ENCODE data around the gene OCA2.

Gene OCA2

DNA sequence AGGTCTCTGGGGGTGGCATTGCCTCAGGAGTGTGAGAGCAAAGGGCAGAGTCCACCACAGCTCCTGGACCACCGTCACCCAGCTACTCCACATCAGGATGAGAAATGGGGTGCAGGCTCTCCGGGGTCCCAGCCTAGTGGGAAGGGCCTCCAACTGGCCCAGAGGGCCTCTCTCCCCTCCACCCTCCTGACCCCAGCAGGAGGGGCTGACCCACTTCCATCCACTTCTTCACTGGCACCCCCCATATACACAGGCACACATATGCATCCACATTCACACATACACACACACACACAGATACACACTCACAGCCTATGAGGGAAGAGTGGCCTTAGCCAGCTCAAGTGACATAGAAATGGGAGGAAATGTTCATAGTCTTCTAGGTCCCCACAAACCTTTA lies 286.0 kb downstream of the OCA2 start:
- Histone ChIP-seq H3K4me1 (ENCODE audit: control insufficient read depth in 1 of 2, insufficient read depth in 2 of 2, low read length in 2 of 2) (no peaks in the 10 kb centered on the region), H3K27ac (ENCODE audit: low read length) (no peak overlapping the region), H3K9me3 (ENCODE audit: control insufficient read depth in 1 of 2, low read length in 2 of 2) (peaks cover 8 to 9% of the 10 kb centered on the region in 2 donors), H3K36me3 (ENCODE audit: control insufficient read depth in 1 of 2, insufficient read depth in 2 of 2, low read length in 2 of 2) (no peaks in the 10 kb centered on the region), H3K27me3 (ENCODE audit: low read depth, low read length) (no peaks in the 10 kb centered on the region), H3K4me3 (ENCODE audit: low read depth in 1 of 2, low read length in 2 of 2) (no peak overlapping the region)

DNA sequence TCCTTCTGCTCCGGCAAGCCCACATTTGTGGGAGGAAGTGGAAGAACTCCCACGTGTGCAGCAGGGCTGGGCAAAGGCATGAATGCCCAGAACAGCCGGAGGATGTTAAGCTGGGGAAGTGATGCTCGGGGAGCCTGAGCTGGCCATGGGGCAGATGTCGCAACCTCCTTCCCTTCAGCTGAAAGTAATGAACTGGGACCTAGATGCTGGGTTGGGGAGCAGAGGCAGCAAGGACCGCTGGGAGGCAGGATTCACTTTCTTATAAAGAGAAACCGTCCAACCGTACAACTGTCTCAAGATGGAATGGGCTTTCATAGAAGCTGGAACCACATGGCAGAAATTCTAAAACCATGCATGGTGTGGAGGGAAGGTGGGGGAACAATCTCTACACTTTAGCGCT lies 290.9 kb downstream of the OCA2 start:
- Histone ChIP-seq H3K4me1 (ENCODE audit: control insufficient read depth in 1 of 2, insufficient read depth in 2 of 2, low read length in 2 of 2) (no peaks in the 10 kb centered on the region), H3K27ac (ENCODE audit: low read length) (no peak overlapping the region), H3K4me3 (ENCODE audit: low read depth in 1 of 2, low read length in 2 of 2) (no peak overlapping the region), H3K27me3 (ENCODE audit: low read depth, low read length) (no peaks in the 10 kb centered on the region), H3K9me3 (ENCODE audit: control insufficient read depth in 1 of 2, low read length in 2 of 2) (peaks cover 0 to 4% of the 10 kb centered on the region in 2 donors), H3K36me3 (ENCODE audit: control insufficient read depth in 1 of 2, insufficient read depth in 2 of 2, low read length in 2 of 2) (no peaks in the 10 kb centered on the region)

DNA sequence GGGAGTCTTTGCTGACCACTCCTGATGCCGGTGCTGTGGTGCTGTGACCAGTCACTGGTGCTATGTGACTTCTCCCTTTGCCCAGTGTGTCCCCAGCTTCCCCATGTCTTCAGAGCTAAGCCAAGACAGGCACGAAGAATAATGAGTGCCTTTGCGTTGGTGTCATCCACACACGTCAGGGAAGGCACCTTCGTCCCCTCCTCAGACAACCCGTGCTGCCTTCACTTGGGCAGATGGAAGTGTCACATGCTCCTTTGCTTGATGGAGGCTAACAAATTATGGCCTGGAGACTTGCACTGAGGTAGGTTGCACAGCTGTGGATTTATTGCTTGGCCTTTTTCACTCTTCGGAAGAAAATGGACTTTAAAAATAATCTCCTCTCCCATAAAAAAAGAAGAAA lies 291.8 kb downstream of the OCA2 start:
- Histone ChIP-seq H3K9me3 (ENCODE audit: control insufficient read depth in 1 of 2, low read length in 2 of 2) (peaks cover 0 to 4% of the 10 kb centered on the region in 2 donors), H3K4me1 (ENCODE audit: control insufficient read depth in 1 of 2, insufficient read depth in 2 of 2, low read length in 2 of 2) (no peaks in the 10 kb centered on the region), H3K27ac (ENCODE audit: low read length) (no peak overlapping the region), H3K27me3 (ENCODE audit: low read depth, low read length) (no peaks in the 10 kb centered on the region), H3K4me3 (ENCODE audit: low read depth in 1 of 2, low read length in 2 of 2) (no peak overlapping the region), H3K36me3 (ENCODE audit: control insufficient read depth in 1 of 2, insufficient read depth in 2 of 2, low read length in 2 of 2) (no peaks in the 10 kb centered on the region)

DNA sequence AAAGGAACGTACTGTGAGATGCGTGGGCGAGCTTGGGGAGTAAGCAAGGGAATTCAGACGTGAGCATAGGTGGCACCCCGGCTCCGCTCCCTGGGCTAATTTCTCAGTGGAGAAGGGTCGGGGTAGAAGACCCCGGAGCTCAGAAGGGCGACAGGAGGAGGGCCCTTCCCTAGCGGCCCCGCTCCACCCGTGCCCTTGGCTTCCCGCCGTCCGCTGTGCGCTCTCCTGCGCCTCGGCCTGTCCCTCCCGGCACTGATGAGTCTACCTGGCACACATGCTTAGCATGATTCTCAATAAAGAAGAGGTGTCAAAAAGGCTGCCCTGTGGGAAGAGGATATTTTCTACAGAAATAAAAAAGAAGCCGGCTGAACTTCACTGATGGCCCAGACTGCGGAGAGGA lies 292.7 kb downstream of the OCA2 start:
- no peaks in the 10 kb centered on the region for H3K36me3 ChIP-seq (ENCODE audit: control insufficient read depth in 1 of 2, insufficient read depth in 2 of 2, low read length in 2 of 2)
- H3K4me3 ChIP-seq (ENCODE audit: low read depth in 1 of 2, low read length in 2 of 2): no peak overlapping the region
- no peaks in the 10 kb centered on the region for H3K27me3 ChIP-seq (ENCODE audit: low read depth, low read length)
- H3K9me3 ChIP-seq (ENCODE audit: control insufficient read depth in 1 of 2, low read length in 2 of 2): peaks cover 0 to 4% of the 10 kb centered on the region in 2 donors
- no peak overlapping the region for H3K27ac ChIP-seq (ENCODE audit: low read length)
- H3K4me1 ChIP-seq (ENCODE audit: control insufficient read depth in 1 of 2, insufficient read depth in 2 of 2, low read length in 2 of 2): no peaks in the 10 kb centered on the region

DNA sequence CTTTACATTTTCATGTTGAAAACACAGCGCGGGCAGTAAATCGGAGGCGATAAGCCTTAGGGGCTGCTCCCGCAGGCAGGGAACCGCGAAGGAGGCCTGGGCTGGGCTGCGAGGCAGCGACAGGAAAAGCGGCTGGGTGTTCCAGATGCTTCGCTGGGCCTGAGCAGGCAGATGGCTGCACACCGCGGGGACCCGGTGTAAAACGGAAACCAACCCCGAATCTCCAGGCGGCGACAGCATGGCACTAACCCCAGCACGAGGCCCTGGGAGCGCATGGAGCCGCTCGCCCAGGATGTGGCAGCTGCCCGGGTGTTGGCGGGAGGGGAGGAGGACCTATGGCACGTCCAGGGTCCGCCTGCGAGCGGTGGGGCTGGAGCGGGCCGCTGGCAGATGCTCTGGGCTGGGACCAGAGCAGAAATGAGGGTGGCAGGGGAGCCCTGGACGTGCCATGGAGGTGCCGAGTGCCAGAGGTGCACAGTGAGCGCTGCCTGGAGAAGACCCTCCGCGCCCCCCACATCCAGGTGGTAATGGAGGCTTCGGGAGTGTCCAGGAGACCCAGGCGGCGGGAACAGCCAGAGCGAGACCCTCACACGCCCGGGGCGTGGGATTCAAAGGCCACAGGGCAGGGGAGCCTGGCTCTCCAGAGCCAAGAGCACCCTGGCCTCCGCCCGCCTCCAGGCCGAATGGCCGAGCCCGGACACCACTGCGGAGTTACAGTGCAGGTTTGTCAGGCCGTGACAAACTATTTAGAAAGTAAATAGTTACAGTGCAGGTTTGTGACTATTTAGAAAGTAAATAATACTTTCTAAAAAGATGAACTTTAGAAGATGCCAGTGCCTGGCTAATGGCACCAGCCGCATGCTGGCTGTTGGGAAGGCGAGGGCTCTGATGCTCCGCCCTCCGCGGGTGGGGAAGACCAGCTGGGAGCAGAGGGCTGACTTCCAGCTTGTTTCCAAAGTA lies 293.6 kb downstream of the OCA2 start:
- Histone ChIP-seq H3K9me3 (ENCODE audit: control insufficient read depth in 1 of 2, low read length in 2 of 2) (peaks cover 0 to 4% of the 10 kb centered on the region in 2 donors), H3K36me3 (ENCODE audit: control insufficient read depth in 1 of 2, insufficient read depth in 2 of 2, low read length in 2 of 2) (no peaks in the 10 kb centered on the region), H3K4me3 (ENCODE audit: low read depth in 1 of 2, low read length in 2 of 2) (no peak overlapping the region), H3K4me1 (ENCODE audit: control insufficient read depth in 1 of 2, insufficient read depth in 2 of 2, low read length in 2 of 2) (no peaks in the 10 kb centered on the region), H3K27me3 (ENCODE audit: low read depth, low read length) (no peaks in the 10 kb centered on the region), H3K27ac (ENCODE audit: low read length) (no peak overlapping the region)

DNA sequence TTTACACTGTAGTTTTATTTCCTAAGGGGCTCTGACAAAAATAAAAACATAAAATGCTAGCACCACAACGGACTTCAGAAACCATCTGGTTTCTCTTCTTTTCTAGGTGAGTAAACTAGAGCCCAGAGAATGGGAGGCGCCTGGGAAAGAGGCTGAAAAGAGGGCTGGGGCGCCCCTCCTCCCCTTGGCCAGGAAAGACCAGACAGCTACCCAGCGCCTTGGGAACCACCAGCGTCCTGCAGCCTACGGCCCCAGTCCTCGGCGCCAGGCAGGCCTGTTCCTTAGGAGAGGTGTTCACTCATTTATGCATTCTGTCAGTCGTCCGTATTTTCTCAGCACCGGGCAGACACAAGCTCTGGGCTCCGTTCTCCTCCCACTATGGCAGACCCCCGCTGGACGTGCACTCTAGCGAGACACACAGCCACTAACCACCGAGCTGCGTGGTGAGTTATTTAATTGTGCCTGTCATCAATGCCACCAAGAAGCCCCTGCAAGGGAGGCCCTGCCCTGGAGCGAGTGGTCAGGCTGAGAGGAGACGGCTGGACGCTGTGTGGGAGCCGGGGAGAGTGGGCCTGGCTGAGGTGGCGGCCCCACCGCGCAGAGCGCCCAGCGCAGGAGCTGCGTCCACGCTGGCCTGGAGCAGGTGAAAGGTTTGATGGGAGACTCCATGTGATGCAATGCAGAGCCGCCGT lies 294.4 kb downstream of the OCA2 start:
- Histone ChIP-seq H3K4me1 (ENCODE audit: control insufficient read depth in 1 of 2, insufficient read depth in 2 of 2, low read length in 2 of 2) (no peaks in the 10 kb centered on the region), H3K9me3 (ENCODE audit: control insufficient read depth in 1 of 2, low read length in 2 of 2) (peaks cover 0 to 4% of the 10 kb centered on the region in 2 donors), H3K27ac (ENCODE audit: low read length) (no peak overlapping the region), H3K27me3 (ENCODE audit: low read depth, low read length) (no peaks in the 10 kb centered on the region), H3K4me3 (ENCODE audit: low read depth in 1 of 2, low read length in 2 of 2) (no peak overlapping the region), H3K36me3 (ENCODE audit: control insufficient read depth in 1 of 2, insufficient read depth in 2 of 2, low read length in 2 of 2) (no peaks in the 10 kb centered on the region)

DNA sequence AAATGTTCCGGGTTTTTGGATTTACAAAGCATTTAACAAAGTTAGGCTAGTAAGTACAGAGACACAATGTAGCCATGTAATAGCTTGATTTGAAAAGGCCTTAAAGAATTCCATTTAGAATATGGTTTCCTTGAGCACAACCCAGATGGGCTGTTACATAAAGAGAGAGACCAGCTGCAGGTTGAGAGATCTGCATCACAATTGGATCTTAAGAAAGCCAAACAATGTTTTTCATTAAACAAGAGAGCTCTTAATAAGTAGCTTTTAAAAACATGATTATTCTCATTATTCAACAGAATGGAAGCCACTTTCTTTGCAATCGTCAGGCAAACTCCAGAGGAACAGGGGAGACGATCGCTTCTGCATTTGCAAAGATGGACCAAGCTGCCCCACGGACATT lies 300.3 kb downstream of the OCA2 start:
- Histone ChIP-seq H3K36me3 (ENCODE audit: control insufficient read depth in 1 of 2, insufficient read depth in 2 of 2, low read length in 2 of 2) (no peaks in the 10 kb centered on the region), H3K9me3 (ENCODE audit: control insufficient read depth in 1 of 2, low read length in 2 of 2) (no peaks in the 10 kb centered on the region), H3K4me1 (ENCODE audit: control insufficient read depth in 1 of 2, insufficient read depth in 2 of 2, low read length in 2 of 2) (no peaks in the 10 kb centered on the region), H3K4me3 (ENCODE audit: low read depth in 1 of 2, low read length in 2 of 2) (no peak overlapping the region), H3K27me3 (ENCODE audit: low read depth, low read length) (no peaks in the 10 kb centered on the region), H3K27ac (ENCODE audit: low read length) (no peak overlapping the region)

DNA sequence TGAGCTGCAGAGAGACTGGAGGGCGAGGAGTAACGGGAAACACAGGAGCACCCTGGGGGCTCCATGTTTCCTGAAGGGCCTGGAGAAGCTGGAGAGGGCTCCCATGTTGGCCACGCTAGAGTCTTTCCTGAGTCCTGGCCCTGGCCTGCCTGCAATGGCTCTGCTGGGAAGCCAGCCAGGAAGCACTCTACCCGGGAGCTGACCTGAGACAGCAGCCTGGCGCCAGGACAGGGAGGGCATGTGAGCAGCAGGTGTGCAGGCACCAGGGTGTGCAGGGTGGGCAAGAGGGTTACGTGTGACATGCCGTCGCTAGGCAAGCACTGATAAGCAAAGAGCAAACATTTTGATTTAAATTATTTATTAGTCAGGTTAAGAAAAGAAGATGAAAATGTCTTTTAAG lies 301.4 kb downstream of the OCA2 start:
- Histone ChIP-seq H3K27ac (ENCODE audit: low read length) (no peak overlapping the region), H3K27me3 (ENCODE audit: low read depth, low read length) (no peaks in the 10 kb centered on the region), H3K4me1 (ENCODE audit: control insufficient read depth in 1 of 2, insufficient read depth in 2 of 2, low read length in 2 of 2) (no peaks in the 10 kb centered on the region), H3K36me3 (ENCODE audit: control insufficient read depth in 1 of 2, insufficient read depth in 2 of 2, low read length in 2 of 2) (no peaks in the 10 kb centered on the region), H3K9me3 (ENCODE audit: control insufficient read depth in 1 of 2, low read length in 2 of 2) (no peaks in the 10 kb centered on the region), H3K4me3 (ENCODE audit: low read depth in 1 of 2, low read length in 2 of 2) (no peak overlapping the region)

DNA sequence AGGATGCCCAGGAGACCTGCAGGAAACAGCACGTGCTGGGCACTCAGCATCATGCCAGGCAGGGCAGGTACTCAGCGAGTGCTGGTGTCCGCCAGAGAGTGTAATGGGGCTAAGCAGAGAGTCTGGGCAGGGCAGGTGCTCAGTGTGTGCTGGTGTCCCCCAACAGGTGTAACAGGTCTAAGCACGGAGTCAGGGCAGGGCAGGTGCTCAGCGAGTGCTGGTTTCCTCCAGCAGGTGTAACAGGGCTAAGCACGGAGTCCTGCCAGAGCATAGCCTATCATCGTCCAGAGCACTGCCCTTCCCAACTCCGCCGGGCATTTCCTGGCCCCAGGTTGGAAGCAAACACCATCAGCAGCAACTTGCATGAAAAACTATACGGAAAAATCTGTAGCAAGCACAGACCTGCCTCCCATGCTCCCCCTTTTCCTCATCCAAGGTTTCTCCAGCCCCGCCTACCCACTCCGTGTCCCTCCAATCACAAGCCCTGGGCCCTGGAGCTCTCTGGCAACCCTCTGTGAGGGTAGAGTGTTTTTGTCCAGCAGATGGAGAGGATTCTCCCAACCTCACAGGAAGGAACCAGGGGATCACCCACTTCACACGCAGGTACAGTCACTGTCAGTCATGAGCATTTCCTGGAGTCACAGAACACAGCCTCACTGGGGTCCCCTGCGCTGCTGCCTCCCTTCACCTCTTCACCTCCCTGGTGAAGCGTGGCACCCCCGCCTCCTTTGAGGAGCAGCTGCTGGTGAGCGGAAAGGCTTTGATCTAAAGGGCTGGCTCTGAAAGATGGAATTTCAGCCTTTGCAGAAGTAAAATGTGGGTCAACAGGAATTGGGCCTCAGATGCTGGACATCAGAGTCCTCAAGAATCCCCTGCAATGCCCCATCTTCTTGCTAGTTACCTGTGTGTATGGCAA lies 302.5 kb downstream of the OCA2 start:
- Histone ChIP-seq H3K4me3 (ENCODE audit: low read depth in 1 of 2, low read length in 2 of 2) (no peak overlapping the region), H3K9me3 (ENCODE audit: control insufficient read depth in 1 of 2, low read length in 2 of 2) (no peaks in the 10 kb centered on the region), H3K27ac (ENCODE audit: low read length) (no peak overlapping the region), H3K36me3 (ENCODE audit: control insufficient read depth in 1 of 2, insufficient read depth in 2 of 2, low read length in 2 of 2) (no peaks in the 10 kb centered on the region), H3K4me1 (ENCODE audit: control insufficient read depth in 1 of 2, insufficient read depth in 2 of 2, low read length in 2 of 2) (no peaks in the 10 kb centered on the region), H3K27me3 (ENCODE audit: low read depth, low read length) (no peaks in the 10 kb centered on the region)

DNA sequence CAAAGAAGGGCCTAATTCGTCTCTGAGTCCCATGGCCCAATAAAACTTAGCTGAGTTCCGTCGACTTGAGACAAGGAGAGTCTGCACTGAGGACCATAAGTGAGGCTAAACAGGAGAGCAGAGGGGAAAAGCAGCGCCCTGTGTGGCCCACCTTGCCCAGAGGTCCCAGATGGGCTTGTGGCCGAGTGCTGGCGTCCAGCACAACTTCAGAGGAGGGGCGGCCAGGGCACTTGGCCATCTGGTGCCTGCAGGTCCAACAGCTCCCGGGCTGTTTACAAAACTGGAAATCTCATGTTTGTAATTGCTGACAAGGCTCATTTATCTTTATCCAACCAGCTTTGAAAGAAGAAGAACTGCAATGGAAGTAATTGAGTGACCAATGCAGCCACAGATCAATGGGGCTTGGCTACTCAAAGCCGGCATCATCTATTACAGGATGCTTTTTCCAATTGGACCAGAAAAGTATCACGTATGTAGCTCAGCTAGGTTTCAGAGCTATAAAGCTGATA lies 306.3 kb downstream of the OCA2 start:
- no peak overlapping the region for H3K27ac ChIP-seq (ENCODE audit: low read length)
- H3K4me1 ChIP-seq (ENCODE audit: control insufficient read depth in 1 of 2, insufficient read depth in 2 of 2, low read length in 2 of 2): no peaks in the 10 kb centered on the region
- no peaks in the 10 kb centered on the region for H3K9me3 ChIP-seq (ENCODE audit: control insufficient read depth in 1 of 2, low read length in 2 of 2)
- no peaks in the 10 kb centered on the region for H3K27me3 ChIP-seq (ENCODE audit: low read depth, low read length)
- H3K4me3 ChIP-seq (ENCODE audit: low read depth in 1 of 2, low read length in 2 of 2): no peak overlapping the region
- H3K36me3 ChIP-seq (ENCODE audit: control insufficient read depth in 1 of 2, insufficient read depth in 2 of 2, low read length in 2 of 2): no peaks in the 10 kb centered on the region

DNA sequence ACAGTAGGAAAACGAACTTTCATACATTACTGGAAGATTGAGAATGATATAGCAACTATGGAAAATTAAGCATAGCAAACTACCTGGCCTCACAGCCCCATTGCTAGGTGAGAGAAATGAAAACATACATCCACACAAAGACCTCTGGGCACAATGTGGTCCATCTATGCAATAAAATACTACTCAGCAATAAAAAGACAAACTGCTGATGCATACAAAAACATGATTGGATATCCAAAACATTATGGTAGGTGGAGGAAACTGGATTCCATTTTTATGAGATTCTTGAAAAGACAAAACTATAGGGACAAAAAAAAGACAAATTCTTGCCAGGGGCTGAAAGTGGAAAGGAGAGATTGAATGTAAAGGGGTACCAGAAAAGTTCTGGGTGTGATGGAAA lies 308.8 kb downstream of the OCA2 start:
- Histone ChIP-seq H3K4me1 (ENCODE audit: control insufficient read depth in 1 of 2, insufficient read depth in 2 of 2, low read length in 2 of 2) (no peaks in the 10 kb centered on the region), H3K27me3 (ENCODE audit: low read depth, low read length) (no peaks in the 10 kb centered on the region), H3K27ac (ENCODE audit: low read length) (no peak overlapping the region), H3K9me3 (ENCODE audit: control insufficient read depth in 1 of 2, low read length in 2 of 2) (no peaks in the 10 kb centered on the region), H3K36me3 (ENCODE audit: control insufficient read depth in 1 of 2, insufficient read depth in 2 of 2, low read length in 2 of 2) (no peaks in the 10 kb centered on the region), H3K4me3 (ENCODE audit: low read depth in 1 of 2, low read length in 2 of 2) (no peak overlapping the region)

All from muscle layer of duodenum (tissue), 2 donors.